IMR-90 (cell line): ENCODE measurements around the gene RNFT2. TPM values are rescaled to one million over a fixed set of nuclear protein-coding genes. Genes with fewer than 3 reads are reported as not detected.

Experiments used
- ATAC-seq: fragments of 200-7000 bp; cut with Tn5 transposase; 2 replicates; pipeline ENCODE4 v1.9.1; 2020; ENCODE audit warnings: low read depth, mild to moderate bottlenecking, moderate library complexity
- BruUV-seq: library from RNA; stranded (reverse); fragments of 400-500 nt; replicated peaks from 2 replicates; lab custom pipeline; 2021; lab: Mats Ljungman, UMichigan
- CTCF ChIA-PET: fragments of 300-600 bp; formaldehyde crosslinking; extraction: SDS; loops from one replicate; lab custom pipeline; 2021; ENCODE audit warnings: antibody characterized with exemption; lab: Yijun Ruan, JAX
- POLR2A ChIA-PET: fragments of 300-600 bp; sonication (Branson Sonifier 250); formaldehyde crosslinking; loops from one replicate; lab custom pipeline; 2022; ENCODE audit warnings: antibody characterized with exemption; ENCODE audit not compliant: unreplicated experiment; lab: Charles Lee
- DNase-seq: peaks from one replicate; pipeline ENCODE4 v3.0.0; 2013
- H2AFZ ChIP-seq: replicated peaks from 2 replicates; pipeline ENCODE3; 2013; ENCODE audit warnings: low read length, mild to moderate bottlenecking; ENCODE audit not compliant: poor library complexity
- H2AK5ac ChIP-seq: 2 replicates; pipeline ENCODE4 v1.6.1; 2013; ENCODE audit warnings: low read depth, low read length, inconsistent platforms
- H2AK9ac ChIP-seq: replicated peaks from 2 replicates; pipeline ENCODE3; 2013; ENCODE audit warnings: mild to moderate bottlenecking, low read depth, low read length, moderate library complexity; ENCODE audit not compliant: poor library complexity
- H2BK120ac ChIP-seq: 2 replicates; pipeline ENCODE4 v1.6.1; 2013; ENCODE audit warnings: low read depth, low read length, inconsistent platforms
- H2BK15ac ChIP-seq: 3 replicates; pipeline ENCODE4 v1.6.1; 2013; ENCODE audit warnings: low read depth, low read length, inconsistent platforms
- H2BK20ac ChIP-seq: 2 replicates; pipeline ENCODE4 v1.6.1; 2013; ENCODE audit warnings: low read depth, mild to moderate bottlenecking, inconsistent platforms, low read length, moderate library complexity
- H2BK5ac ChIP-seq: 2 replicates; pipeline ENCODE4 v1.6.1; 2013; ENCODE audit warnings: mild to moderate bottlenecking, low read depth, low read length, inconsistent platforms; ENCODE audit not compliant: poor library complexity, severe bottlenecking
- H3K14ac ChIP-seq: replicated peaks from 2 replicates; pipeline ENCODE4 v1.6.1; 2013; ENCODE audit warnings: low read depth, low read length, inconsistent platforms
- H3K18ac ChIP-seq: 2 replicates; pipeline ENCODE4 v1.6.1; 2013; ENCODE audit warnings: low read depth, low read length, control low read depth
- H3K23ac ChIP-seq: 2 replicates; pipeline ENCODE4 v1.6.1; 2013; ENCODE audit warnings: low read depth, low read length, inconsistent platforms
- H3K27ac ChIP-seq: 2 replicates; pipeline ENCODE4 v1.5.1; 2013; ENCODE audit warnings: mild to moderate bottlenecking, control low read depth, low read length; ENCODE audit not compliant: insufficient read depth
- H3K27me3 ChIP-seq: 2 replicates; pipeline ENCODE4 v1.6.1; 2013; ENCODE audit warnings: low read length; ENCODE audit not compliant: control insufficient read depth, insufficient read depth
- H3K36me3 ChIP-seq: 2 replicates; pipeline ENCODE4 v1.6.1; 2013; ENCODE audit warnings: low read length, mixed read lengths; ENCODE audit not compliant: control insufficient read depth, insufficient read depth
- H3K4ac ChIP-seq: 2 replicates; pipeline ENCODE4 v1.6.1; 2013; ENCODE audit warnings: low read depth, low read length, inconsistent platforms
- H3K4me1 ChIP-seq: 2 replicates; pipeline ENCODE4 v1.6.1; 2013; ENCODE audit warnings: low read length, mixed read lengths; ENCODE audit not compliant: control insufficient read depth, insufficient read depth
- H3K4me2 ChIP-seq: 2 replicates; pipeline ENCODE4 v1.6.1; 2013; ENCODE audit warnings: low read depth, mild to moderate bottlenecking, control low read depth, low read length, moderate library complexity
- H3K4me3 ChIP-seq: 2 replicates; pipeline ENCODE4 v1.5.1; 2013; ENCODE audit warnings: low read depth, mild to moderate bottlenecking, control low read depth, low read length, moderate library complexity; ENCODE audit not compliant: insufficient read depth
- H3K56ac ChIP-seq: 2 replicates; pipeline ENCODE4 v1.6.1; 2013; ENCODE audit warnings: low read length, inconsistent platforms; ENCODE audit not compliant: insufficient read depth; ENCODE audit errors: extremely low read depth
- H3K79me1 ChIP-seq, 2 experiments: 2 replicates each; pipeline ENCODE4 v1.6.1; 2013; ENCODE audit warnings: low read length in 2 of 2, inconsistent platforms in 1 of 2, low read depth in 1 of 2
- H3K9ac ChIP-seq: 2 replicates; pipeline ENCODE4 v1.6.1; 2013; ENCODE audit warnings: low read depth, low read length, control low read depth
- H3K9me1 ChIP-seq: 2 replicates; pipeline ENCODE4 v1.6.1; 2013; ENCODE audit warnings: low read length, inconsistent platforms; ENCODE audit not compliant: insufficient read depth
- H3K9me3 ChIP-seq: 2 replicates; pipeline ENCODE4 v1.6.1; 2013; ENCODE audit warnings: low read length; ENCODE audit not compliant: control insufficient read depth, insufficient read depth
- H4K20me1 ChIP-seq: 2 replicates; pipeline ENCODE4 v1.6.1; 2013; ENCODE audit warnings: low read length, inconsistent platforms; ENCODE audit not compliant: insufficient read depth
- H4K5ac ChIP-seq: 2 replicates; pipeline ENCODE4 v1.6.1; 2013; ENCODE audit warnings: mild to moderate bottlenecking, low read depth, low read length, control low read depth
- H4K8ac ChIP-seq, 2 experiments: 2 replicates each; pipeline ENCODE4 v1.6.1; 2013; ENCODE audit warnings: low read depth in 2 of 2, low read length in 2 of 2, control low read depth in 1 of 2, inconsistent platforms in 1 of 2
- H4K91ac ChIP-seq: 2 replicates; pipeline ENCODE4 v1.6.1; 2013; ENCODE audit warnings: low read depth, low read length, inconsistent platforms; ENCODE audit not compliant: insufficient read depth
- BHLHE40 ChIP-seq: fragments of 150-350 bp; IDR thresholded peaks from 2 replicates; pipeline ENCODE4 v1.6.1; 2016; ENCODE audit warnings: mild to moderate bottlenecking, low read depth, low read length
- CEBPB ChIP-seq: IDR thresholded peaks from 2 replicates; pipeline ENCODE4 v1.6.1; 2012; ENCODE audit warnings: low read depth, low read length, improper control_type of control experiment
- CHD1 ChIP-seq: IDR thresholded peaks from 2 replicates; pipeline ENCODE4 v1.6.1; 2012; ENCODE audit warnings: low read depth, low read length, improper control_type of control experiment
- CTCF ChIP-seq: conservative IDR thresholded peaks from 2 replicates; pipeline ENCODE4 v1.5.1; 2012; ENCODE audit warnings: mild to moderate bottlenecking, low read depth, low read length, improper control_type of control experiment
- MAFK ChIP-seq: IDR thresholded peaks from 2 replicates; pipeline ENCODE4 v1.6.1; 2012; ENCODE audit warnings: low read depth, low read length, improper control_type of control experiment
- MAZ ChIP-seq: IDR thresholded peaks from 2 replicates; pipeline ENCODE4 v1.6.1; 2012; ENCODE audit warnings: low read depth, mild to moderate bottlenecking, low read length, improper control_type of control experiment, moderate library complexity, borderline replicate concordance
- MXI1 ChIP-seq: IDR thresholded peaks from 2 replicates; pipeline ENCODE4 v1.6.1; 2012; ENCODE audit warnings: low read depth, mild to moderate bottlenecking, low read length, moderate library complexity, borderline replicate concordance
- POLR2A ChIP-seq: IDR thresholded peaks from 2 replicates; pipeline ENCODE4 v1.6.1; 2012; ENCODE audit warnings: mild to moderate bottlenecking, low read depth, low read length
- RAD21 ChIP-seq: IDR thresholded peaks from 2 replicates; pipeline ENCODE4 v1.6.1; 2012; ENCODE audit warnings: low read length, improper control_type of control experiment
- SMC3 ChIP-seq: fragments of 150-350 bp; IDR thresholded peaks from 2 replicates; pipeline ENCODE4 v1.6.1; 2016; ENCODE audit warnings: low read depth, mild to moderate bottlenecking, antibody characterized with exemption, low read length, moderate library complexity
- USF2 ChIP-seq: fragments of 150-350 bp; IDR thresholded peaks from 2 replicates; pipeline ENCODE4 v1.6.1; 2017; ENCODE audit warnings: mild to moderate bottlenecking, antibody characterized with exemption, low read length, low read depth
- WGBS, 2 experiments: methylation state at CpG; one replicate each; pipeline versions ENCODE4 v1.1.5 to v1.1.7; 2013; ENCODE audit warnings: missing lambda C conversion rate in 2 of 2; ENCODE audit not compliant: insufficient read length in 1 of 2; ENCODE audit errors: extremely low coverage in 2 of 2; 5-methylcytosine and 5-hydroxymethylcytosine counted together
- dilution Hi-C: fragments of 300-500 bp; cut with HindIII; formaldehyde crosslinking; loops from one replicate; pipeline ENCODE4 v1.14.3; 2018; ENCODE audit warnings: low sequenced_read_pairs; ENCODE audit not compliant: unreplicated experiment
- in situ Hi-C: fragments of 300-500 bp; cut with MboI; formaldehyde crosslinking; loops from 3 replicates; pipeline ENCODE4 v1.14.3; 2019; ENCODE audit warnings: low sequenced_read_pairs, inconsistent platforms, mixed read lengths
- intact Hi-C: fragments of 100-400 bp; cut with micrococcal nuclease; formaldehyde crosslinking; loops from 2 replicates; pipeline ENCODE4 v1.10.0; 2022
- polyA plus RNA-seq, 3 experiments: library from polyadenylated mRNA; depleted of rRNA; stranded (reverse); fragments of >200 nt; gene quantifications; 2 replicates each; pipeline ENCODE4 v1.2.3, GENCODE V29; 2012; ENCODE audit warnings: low replicate concordance in 1 of 3
- total RNA-seq: library from RNA; depleted of rRNA; stranded (reverse); fragments of >200 nt; gene quantifications from 2 replicates; pipeline ENCODE4 v1.2.3, GENCODE V29; 2012

Gene RNFT2
- total and polyA plus RNA-seq, 2 of the 4 experiments (the other 2 are of a cell fraction), result 1.6 to 2.3 TPM

- peaks cover 9% of the 10 kb centered on the region for H3K27me3 ChIP-seq
- no peak overlapping the region for H3K56ac ChIP-seq
- no peak for TF ChIP-seq SMC3
- no peak for TF ChIP-seq CEBPB
- TF ChIP-seq BHLHE40, result no peak
- no peak for TF ChIP-seq CTCF
- no peak for TF ChIP-seq MAZ
- no peak for TF ChIP-seq RAD21
- TF ChIP-seq MAFK, result no peak
- TF ChIP-seq CHD1, result no peak
- no peak for TF ChIP-seq USF2
- TF ChIP-seq POLR2A, result no peak
- TF ChIP-seq MXI1, result no peak
- no peaks in the 10 kb centered on the region for H3K4me1 ChIP-seq
- WGBS, 2 experiments, result 54% methylated on average over 3 of the region's 7 CpGs; no CpG with 5 or more reads in 1 of the 2 experiments
- no peak overlapping the region for H3K27ac ChIP-seq
- intact Hi-C loops, result no loop called here
- H2BK120ac ChIP-seq, result no peak overlapping the region
- no peak overlapping the region for H3K14ac ChIP-seq
- no peak overlapping the region for H2BK15ac ChIP-seq
- no peaks in the 10 kb centered on the region for H3K36me3 ChIP-seq
- ChIA-PET POLR2A (no interaction called here), CTCF (interaction anchor here (0.9 kb wide), 1 partner anchor 71 kb away, joined by 3 read pairs; no protein-coding TSS in a partner anchor)
- no peaks in the 10 kb centered on the region for H4K20me1 ChIP-seq
- H3K4ac ChIP-seq, result no peak overlapping the region
- dilution Hi-C loops, result no loop called here
- H4K8ac ChIP-seq, result no peak overlapping the region
- no peak overlapping the region for H4K91ac ChIP-seq
- H3K18ac ChIP-seq, result no peak overlapping the region
- no peaks in the 10 kb centered on the region for H3K9me1 ChIP-seq
- no TSS peak for BruUV-seq
- no peaks in the 10 kb centered on the region for H3K9me3 ChIP-seq
- H3K79me1 ChIP-seq, result no peaks in the 10 kb centered on the region
- no peak overlapping the region for H2AK5ac ChIP-seq
- no peak for ATAC-seq
- no peak overlapping the region for H3K4me3 ChIP-seq
- no peak overlapping the region for H2BK20ac ChIP-seq
- in situ Hi-C loops, result no loop called here
- H2AFZ ChIP-seq, result no peak overlapping the region
- H2BK5ac ChIP-seq, result no peak overlapping the region
- no peak overlapping the region for H4K5ac ChIP-seq
- H2AK9ac ChIP-seq, result no peak overlapping the region
- no peak overlapping the region for H3K9ac ChIP-seq
- no peak overlapping the region for H3K23ac ChIP-seq
- no peak for DNase-seq
- no peak overlapping the region for H3K4me2 ChIP-seq
Observed at GRCh38 chr12:116896411-116896924, 158.4 kb downstream of the RNFT2 start.
